Tongue (tissue), 2 donors: ENCODE results near the gene PEX12. TPM values are rescaled to one million over a fixed set of nuclear protein-coding genes. Genes with fewer than 3 reads are reported as not detected.
"Not testable (repeated sequence)": the region's sequence is repeated elsewhere in the genome, so short reads cannot be mapped to it uniquely, and the experiment has no call there.

ENCODE experiments used
- DNase-seq: peaks from one replicate; pipeline ENCODE4 v3.0.0-alpha.2; 2015
- total RNA-seq: library from RNA; depleted of rRNA; stranded (reverse); fragments of >200 nt; gene quantifications from one replicate; pipeline ENCODE4 v1.2.3, GENCODE V29; 2014

PEX12 gene
- total RNA-seq, 1 donor from 2014 or later: 4.2 TPM

DNA sequence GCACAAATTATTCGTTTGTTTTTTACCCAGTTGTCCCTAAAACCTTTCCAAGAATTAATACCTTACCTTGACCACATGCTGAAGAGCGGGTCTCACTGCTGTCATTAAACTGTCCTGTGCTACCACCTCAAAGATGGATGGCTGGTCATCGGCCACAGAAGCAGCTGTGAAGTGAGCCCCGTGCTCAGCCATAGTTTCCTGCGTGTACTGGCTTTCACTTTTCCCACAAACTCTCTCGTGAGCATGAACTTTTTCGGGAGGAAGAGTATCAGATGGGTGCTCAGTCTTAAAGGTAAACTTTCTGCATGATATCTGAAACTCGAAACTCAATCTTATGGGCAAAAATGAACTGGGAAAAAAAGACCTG lies 558 bp downstream of the PEX12 start:
- DNase-seq: peak; percentile 22

GRCh38 chr17:35575759-35576158 lies 2.6 kb downstream of the PEX12 start:
- DNase-seq: no peak

- no peak for DNase-seq
Observed at GRCh38 chr17:35569405-35569804, 9.0 kb downstream of the PEX12 start.

DNA sequence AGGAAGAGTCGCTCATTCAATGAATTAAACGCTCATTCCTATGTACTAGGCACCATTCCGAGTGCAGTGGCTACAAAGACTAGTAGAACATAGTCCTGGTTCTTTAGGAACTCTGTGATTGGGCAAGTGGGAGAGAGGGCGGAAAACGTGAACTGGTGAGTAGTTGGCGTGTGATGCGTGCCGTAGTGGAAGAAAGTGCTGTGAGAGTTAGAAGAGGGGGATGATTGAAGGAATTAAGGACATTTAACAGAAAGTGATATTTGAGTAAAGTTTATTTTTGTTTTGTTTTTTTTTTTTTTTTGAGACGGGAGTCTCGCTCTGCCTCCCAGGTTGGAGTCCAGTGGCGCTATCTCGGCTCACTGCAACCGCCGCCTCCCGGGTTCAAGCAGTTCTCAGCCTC lies 9.8 kb downstream of the PEX12 start:
- peak; percentile 19 for DNase-seq

GRCh38 chr17:35566968-35567367 lies 11.4 kb downstream of the PEX12 start:
- DNase-seq: no peak

DNA sequence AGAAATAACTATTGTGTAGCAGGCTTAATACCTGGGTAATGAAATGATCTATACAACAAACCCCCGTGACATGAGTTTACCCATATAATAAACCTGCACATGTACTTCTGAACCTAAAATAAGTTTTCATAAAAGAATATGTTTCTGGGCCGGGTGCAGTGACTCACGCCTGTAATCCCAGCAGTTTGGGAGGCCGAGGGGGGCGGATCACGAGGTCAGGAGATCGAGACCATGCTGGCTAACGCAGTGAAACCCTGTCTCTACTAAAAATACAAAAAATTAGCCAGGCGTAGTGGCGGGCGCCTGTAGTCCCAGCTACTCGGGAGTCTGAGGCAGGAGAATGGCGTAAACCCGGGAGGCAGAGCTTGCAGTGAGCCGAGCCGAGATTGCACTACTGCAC lies 15.2 kb downstream of the PEX12 start:
- not testable (repeated sequence) for DNase-seq

DNA sequence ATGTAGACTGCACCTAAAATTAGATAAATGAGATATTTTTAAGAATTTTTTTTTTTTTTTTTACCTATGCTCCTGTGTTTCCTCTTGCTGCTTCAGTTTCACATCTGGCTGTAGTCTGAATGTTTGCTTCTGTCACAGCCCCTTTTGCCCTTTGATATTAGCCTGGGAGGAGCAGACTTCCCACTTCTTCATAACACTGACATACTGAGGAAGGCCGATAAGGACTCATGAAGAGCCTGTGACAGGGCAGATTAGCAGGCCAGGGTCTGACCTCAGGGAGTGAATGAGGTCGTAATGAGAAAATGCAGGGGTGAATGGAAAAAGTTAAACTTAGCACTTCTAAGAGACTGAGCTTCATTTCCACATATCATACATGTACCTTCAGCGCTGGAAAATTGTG lies 17.7 kb downstream of the PEX12 start, which contains the start of gene SLFN14:
TSS of gene SLFN14 (minus strand) at position 117 of the 400 bp plus-strand sequence. CDS start 2,757 bp downstream, outside the sequence.
- DNase-seq: no peak

DNA sequence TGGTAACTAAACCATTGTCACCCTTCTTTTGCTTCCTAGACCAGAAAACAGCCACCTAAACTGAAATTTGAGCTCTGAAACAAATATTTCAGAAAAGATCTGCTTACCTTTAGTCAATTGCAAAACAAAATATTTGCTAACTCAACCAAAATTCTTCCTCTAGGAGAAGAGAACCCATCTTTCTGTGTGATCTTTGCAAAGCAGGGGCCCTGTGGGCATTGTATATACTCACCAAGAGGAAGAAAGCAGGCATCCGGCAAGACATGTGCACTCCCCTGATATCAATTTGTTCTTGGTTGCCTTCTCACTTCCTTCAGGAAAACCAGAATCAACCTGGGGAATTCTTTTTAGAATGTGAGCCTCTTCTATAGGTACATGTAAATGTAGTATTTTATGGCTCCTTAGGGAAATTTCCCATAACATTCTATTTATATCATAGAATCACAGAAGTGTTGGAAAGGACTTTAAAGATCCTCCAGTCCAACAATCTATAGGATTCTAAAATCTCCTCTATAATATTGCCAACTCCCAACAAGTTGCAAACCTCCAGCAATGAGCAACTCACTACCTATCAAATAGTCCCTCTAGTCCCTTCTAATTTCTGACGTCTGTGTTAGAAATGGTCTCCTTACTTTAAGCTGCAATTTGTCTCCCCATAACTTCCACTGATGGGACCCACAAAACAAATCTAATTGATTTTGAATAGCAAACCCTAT lies 18.7 kb downstream of the PEX12 start:
- DNase-seq: no peak

DNA sequence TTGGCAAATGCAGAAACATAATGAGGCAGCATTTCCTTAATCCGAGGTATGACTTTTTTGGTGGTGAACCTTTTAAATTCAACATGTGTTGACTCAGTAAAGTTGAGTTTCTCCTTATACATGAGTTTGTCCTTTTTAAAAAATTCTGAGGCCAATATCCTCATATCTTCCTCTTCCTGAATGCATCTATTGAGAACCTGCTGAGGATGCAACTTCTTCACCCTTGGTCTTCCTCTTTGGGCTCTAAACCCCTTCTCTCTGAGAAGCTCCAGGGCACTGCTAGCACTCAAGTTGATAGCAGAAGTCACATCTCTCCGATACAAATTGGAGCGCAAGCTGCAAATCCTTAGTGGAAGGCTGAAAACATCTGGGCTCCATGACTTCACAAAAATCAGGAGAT lies 21.0 kb downstream of the PEX12 start:
- no peak for DNase-seq

- no peak for DNase-seq
Observed at GRCh38 chr17:35555691-35556090, 22.7 kb downstream of the PEX12 start.

GRCh38 chr17:35554668-35555067 lies 23.7 kb downstream of the PEX12 start:
- no peak for DNase-seq

DNA sequence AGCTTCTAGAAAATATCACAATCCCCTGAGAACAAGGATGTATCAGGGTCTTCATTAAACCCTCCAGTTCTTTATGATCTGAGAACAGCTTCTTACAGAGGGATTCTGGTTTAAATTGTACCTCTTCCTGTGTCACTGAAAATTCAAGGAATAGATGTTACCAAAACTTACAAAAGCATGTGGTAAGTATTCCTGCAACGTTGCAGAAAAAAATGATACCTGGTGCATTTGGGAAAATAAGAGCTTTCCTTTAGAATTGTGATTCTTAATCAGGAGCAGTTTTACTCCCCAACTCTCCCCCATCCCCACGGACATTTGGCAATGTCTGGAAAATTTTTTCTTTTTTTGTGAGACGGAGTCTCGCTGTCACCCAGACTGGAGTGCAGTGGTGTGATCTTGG lies 25.1 kb downstream of the PEX12 start:
- DNase-seq: no peak

- DNase-seq: no peak
Observed at GRCh38 chr17:35548978-35549377, 29.4 kb downstream of the PEX12 start.

GRCh38 chr17:35548208-35548810 lies 30.1 kb downstream of the PEX12 start:
- DNase-seq: no peak

- DNase-seq: no peak
Observed at GRCh38 chr17:35546487-35546886, 31.9 kb downstream of the PEX12 start.

GRCh38 chr17:35545150-35545549 lies 33.2 kb downstream of the PEX12 start:
- DNase-seq: no peak

DNA sequence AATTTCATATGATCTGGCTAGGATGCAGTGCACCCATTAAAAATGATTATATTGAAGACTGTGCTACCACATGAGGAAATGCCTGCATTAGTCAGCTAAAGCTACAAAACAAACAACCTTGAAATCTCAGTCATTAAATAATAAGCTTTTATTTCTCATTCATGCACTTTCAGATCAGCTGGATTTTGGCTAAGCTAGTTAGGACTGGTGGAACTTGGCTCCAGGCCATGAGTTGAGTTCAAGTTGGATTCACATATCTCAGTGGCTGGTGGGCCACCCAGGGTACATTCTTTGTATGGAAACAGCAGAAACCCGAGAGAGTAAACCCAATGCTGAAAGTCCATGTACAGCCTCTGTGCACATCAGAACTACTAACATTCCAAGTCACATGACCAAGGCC lies 34.5 kb downstream of the PEX12 start:
- no peak for DNase-seq

DNA sequence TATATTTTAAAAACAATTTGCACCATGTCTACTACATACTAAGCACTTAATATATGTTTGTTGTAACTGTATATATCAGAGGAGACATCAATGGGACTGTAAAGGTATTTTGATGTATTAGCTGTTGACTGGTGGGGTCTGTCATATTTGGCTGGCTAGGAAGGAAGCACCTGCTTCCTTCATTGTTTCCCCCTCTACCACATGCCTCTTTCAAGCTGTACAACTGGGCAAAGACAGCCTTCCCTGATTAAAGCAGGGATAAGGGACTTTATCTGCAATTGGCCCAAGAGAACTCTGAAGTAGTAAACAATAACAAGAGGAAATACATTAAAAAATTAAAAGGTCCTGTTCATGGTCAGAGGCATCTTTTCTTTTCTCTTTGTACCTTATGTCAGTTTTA lies 35.4 kb downstream of the PEX12 start:
- no peak for DNase-seq

DNA sequence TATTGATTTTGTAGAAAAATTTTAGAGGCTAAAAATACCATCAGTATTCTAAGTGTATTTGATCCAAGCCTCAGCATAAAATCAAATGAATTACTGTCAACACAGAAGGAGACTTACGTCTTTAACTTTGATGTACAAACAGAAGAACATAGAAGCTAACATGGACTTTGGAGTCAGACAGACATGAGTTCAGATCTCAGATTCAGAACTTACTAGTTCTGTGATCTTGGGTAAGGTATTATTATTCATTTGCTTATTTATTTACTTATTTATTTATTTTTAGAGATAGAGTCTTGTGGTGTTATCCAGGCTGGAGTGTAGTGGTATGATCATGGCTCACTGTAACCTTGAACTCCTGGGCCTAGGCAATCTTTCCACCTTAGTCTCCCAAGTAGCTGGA lies 36.9 kb downstream of the PEX12 start:
- no peak for DNase-seq

- DNase-seq: no peak
Observed at GRCh38 chr17:35540589-35541404, 37.6 kb downstream of the PEX12 start.

DNA sequence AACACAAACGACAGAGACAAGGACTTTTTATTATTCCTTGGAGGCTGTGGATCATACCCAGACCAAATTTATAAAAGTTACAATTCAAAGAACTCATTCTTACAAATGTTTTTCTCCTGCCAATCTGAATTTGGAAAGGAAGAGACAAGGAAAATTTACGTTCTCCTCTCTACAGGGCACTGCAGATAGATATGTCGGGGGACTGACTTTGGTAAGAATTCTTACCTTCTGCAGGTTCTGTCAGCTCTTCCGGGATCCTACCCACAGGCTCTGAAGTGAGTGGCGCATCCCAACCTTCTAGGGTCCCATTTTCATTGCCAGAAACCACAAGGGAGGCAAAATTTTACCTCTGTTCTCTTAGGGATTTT lies 38.7 kb downstream of the PEX12 start:
- DNase-seq: no peak

- DNase-seq: no peak
Observed at GRCh38 chr17:35537601-35538141, 40.7 kb downstream of the PEX12 start, which contains the start of gene SLFN12L. SLFN12L (minus strand) TSS chr17:35537678; CDS start chr17:35522364, 15,314 bp downstream.

- DNase-seq: no peak
Observed at GRCh38 chr17:35536664-35537171, 41.7 kb downstream of the PEX12 start.
